Measurements from ENCODE around the gene CLEC4G.
"Not testable (repeated sequence)": the region's sequence is repeated elsewhere in the genome, so short reads cannot be mapped to it uniquely, and the experiment has no call there.

Gene CLEC4G

GRCh38 chr19:7759156-7759555 lies 27.2 kb upstream of the CLEC4G start:
- H3K4me3 ChIP-seq (ENCODE audit: low read depth, low read length), result no peak overlapping the region
- TF ChIP-seq, protein P1, sequence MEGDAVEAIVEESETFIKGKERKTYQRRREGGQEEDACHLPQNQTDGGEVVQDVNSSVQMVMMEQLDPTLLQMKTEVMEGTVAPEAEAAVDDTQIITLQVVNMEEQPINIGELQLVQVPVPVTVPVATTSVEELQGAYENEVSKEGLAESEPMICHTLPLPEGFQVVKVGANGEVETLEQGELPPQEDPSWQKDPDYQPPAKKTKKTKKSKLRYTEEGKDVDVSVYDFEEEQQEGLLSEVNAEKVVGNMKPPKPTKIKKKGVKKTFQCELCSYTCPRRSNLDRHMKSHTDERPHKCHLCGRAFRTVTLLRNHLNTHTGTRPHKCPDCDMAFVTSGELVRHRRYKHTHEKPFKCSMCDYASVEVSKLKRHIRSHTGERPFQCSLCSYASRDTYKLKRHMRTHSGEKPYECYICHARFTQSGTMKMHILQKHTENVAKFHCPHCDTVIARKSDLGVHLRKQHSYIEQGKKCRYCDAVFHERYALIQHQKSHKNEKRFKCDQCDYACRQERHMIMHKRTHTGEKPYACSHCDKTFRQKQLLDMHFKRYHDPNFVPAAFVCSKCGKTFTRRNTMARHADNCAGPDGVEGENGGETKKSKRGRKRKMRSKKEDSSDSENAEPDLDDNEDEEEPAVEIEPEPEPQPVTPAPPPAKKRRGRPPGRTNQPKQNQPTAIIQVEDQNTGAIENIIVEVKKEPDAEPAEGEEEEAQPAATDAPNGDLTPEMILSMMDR (IDR thresholded peaks at IDR 0.05; ENCODE audit: low read depth, low read length), result no peak

- H3K4me3 ChIP-seq (ENCODE audit: low read depth, low read length), result no peak overlapping the region
- TF ChIP-seq, protein P1 (IDR thresholded peaks at IDR 0.05; ENCODE audit: low read depth, low read length), result no peak
Measured at GRCh38 chr19:7757358-7757757, 25.4 kb upstream of the CLEC4G start.

- H3K4me3 ChIP-seq (ENCODE audit: low read depth, low read length), result no peak overlapping the region
- TF ChIP-seq, protein P1 (IDR thresholded peaks at IDR 0.05; ENCODE audit: low read depth, low read length), result no peak
Measured at GRCh38 chr19:7756258-7756657, 24.3 kb upstream of the CLEC4G start.

GRCh38 chr19:7751157-7751783 lies 19.4 kb upstream of the CLEC4G start:
- TF ChIP-seq, protein P1 (IDR thresholded peaks at IDR 0.05; ENCODE audit: low read depth, low read length), result no peak
- no peak overlapping the region for H3K4me3 ChIP-seq (ENCODE audit: low read depth, low read length)

GRCh38 chr19:7748756-7749155 lies 16.8 kb upstream of the CLEC4G start:
- no peak overlapping the region for H3K4me3 ChIP-seq (ENCODE audit: low read depth, low read length)
- TF ChIP-seq, protein P1 (IDR thresholded peaks at IDR 0.05; ENCODE audit: low read depth, low read length), result no peak

GRCh38 chr19:7748171-7748570 lies 16.3 kb upstream of the CLEC4G start:
- TF ChIP-seq, protein P1 (IDR thresholded peaks at IDR 0.05; ENCODE audit: low read depth, low read length), result no peak

GRCh38 chr19:7746903-7747884 lies 15.3 kb upstream of the CLEC4G start, which contains the start of gene CD209:
Gene CD209 (minus strand): TSS chr19:7747534. CDS start chr19:7747511, 23 bp downstream.
- TF ChIP-seq, protein P1 (IDR thresholded peaks at IDR 0.05; ENCODE audit: low read depth, low read length), result no peak
- no peak within 1 kb of the TSS for H3K4me3 ChIP-seq (ENCODE audit: low read depth, low read length)

More at GRCh38 chr19:7748171-7748570, 16.3 kb upstream of the CLEC4G start:
- no peak overlapping the region for H3K4me3 ChIP-seq (ENCODE audit: low read depth, low read length)

GRCh38 chr19:7746306-7746705 lies 14.4 kb upstream of the CLEC4G start:
- H3K4me3 ChIP-seq (ENCODE audit: low read depth, low read length), result not testable (repeated sequence)
